K562 (cell line): ENCODE results near the gene LPIN1. TPM values are rescaled to one million over a fixed set of nuclear protein-coding genes. Genes with fewer than 3 reads are reported as not detected.

Experiments used
- ATAC-seq: fragments of 200-7000 bp; cut with Tn5 transposase; 3 replicates; pipeline ENCODE4 v1.9.1; 2020; ENCODE audit warnings: moderate library complexity
- BruUV-seq: library from RNA; stranded (reverse); fragments of 400-500 nt; replicated peaks from 2 replicates; lab custom pipeline; 2021; lab: Mats Ljungman, UMichigan
- CTCF ChIA-PET: fragments of 300-600 bp; formaldehyde crosslinking; extraction: SDS; loops from one replicate; lab custom pipeline; 2021; ENCODE audit warnings: low intra/inter-chr PET ratio; lab: Yijun Ruan, JAX
- POLR2A ChIA-PET: fragments of 300-600, 350-650 bp; sonication (Branson Sonifier 250); formaldehyde crosslinking; extraction: SDS; loops from one replicate; lab custom pipeline; 2021; ENCODE audit warnings: antibody characterized with exemption, inconsistent platforms; lab: Yijun Ruan, JAX
- DNase-seq, 4 experiments: peaks; one replicate each; pipeline versions ENCODE4 v3.0.0 to v3.0.0-alpha.2; 2011 to 2018; ENCODE audit warnings: low spot score in 3 of 4, mixed read lengths in 3 of 4; ENCODE audit errors: extremely low read depth in 1 of 4
- FAIRE-seq: peaks from 2 replicates; lab custom pipeline; 2011; peaks lifted over from hg19 to GRCh38; lab: Jason Lieb, UNC
- H2AFZ ChIP-seq: 2 replicates; pipeline ENCODE4 v1.6.0; 2011; ENCODE audit warnings: low read depth, low read length, control low read depth, inconsistent platforms
- H3K27ac ChIP-seq: fragments of 200-600 bp; 3 replicates; pipeline ENCODE4 v1.8.0; 2011; ENCODE audit warnings: low read depth, mild to moderate bottlenecking, control low read depth, inconsistent platforms, low read length, moderate library complexity, mixed read lengths; ENCODE audit errors: extremely low read depth
- H3K27me3 ChIP-seq, 2 experiments: fragments of 300-600 bp in 1 of 2; 2 replicates in 1 of 2; 3 replicates in 1 of 2; pipeline versions ENCODE4 v1.6.0 to v1.8.0; 2011; ENCODE audit warnings: inconsistent platforms in 2 of 2, low read length in 2 of 2, mild to moderate bottlenecking in 1 of 2, mixed read lengths in 1 of 2, moderate library complexity in 1 of 2; ENCODE audit not compliant: control insufficient read depth in 2 of 2, insufficient read depth in 2 of 2
- H3K36me3 ChIP-seq: fragments of 300-600 bp; 3 replicates; pipeline ENCODE4 v1.8.0; 2011; ENCODE audit warnings: mild to moderate bottlenecking, low read length, inconsistent platforms; ENCODE audit not compliant: control insufficient read depth, insufficient read depth
- H3K4me1 ChIP-seq, 2 experiments: fragments of 200-600 bp in 1 of 2; replicated peaks in 1 of 2; 2 replicates in 1 of 2; 3 replicates in 1 of 2; pipeline versions ENCODE4 v1.5.1 to v1.8.0; 2011; ENCODE audit warnings: inconsistent platforms in 2 of 2, low read length in 2 of 2, mild to moderate bottlenecking in 1 of 2, mixed read lengths in 1 of 2, moderate library complexity in 1 of 2; ENCODE audit not compliant: control insufficient read depth in 2 of 2, insufficient read depth in 2 of 2
- H3K4me2 ChIP-seq: 2 replicates; pipeline ENCODE4 v1.6.1; 2011; ENCODE audit warnings: low read length, control low read depth, inconsistent platforms, mixed read lengths; ENCODE audit not compliant: insufficient read depth
- H3K4me3 ChIP-seq: fragments of 200-600 bp; sonication (generic), shearing (Covaris generic); 2 replicates; pipeline ENCODE4 v1.5.1; 2016; ENCODE audit warnings: control low read depth, inconsistent platforms
- H3K79me2 ChIP-seq: fragments of 200-600 bp; 3 replicates; pipeline ENCODE4 v1.8.0; 2011; ENCODE audit warnings: low read length, inconsistent platforms; ENCODE audit not compliant: control insufficient read depth, insufficient read depth
- H3K9ac ChIP-seq, 2 experiments: 2 replicates each; pipeline versions ENCODE4 v1.6.0 to v1.6.1; 2011; ENCODE audit warnings: low read depth in 2 of 2, low read length in 2 of 2, control low read depth in 1 of 2, inconsistent platforms in 1 of 2, mild to moderate bottlenecking in 1 of 2, mixed read lengths in 1 of 2; ENCODE audit not compliant: insufficient read depth in 1 of 2
- H3K9me1 ChIP-seq: one replicate; pipeline ENCODE4 v1.6.0; 2011; ENCODE audit warnings: inconsistent platforms, mild to moderate bottlenecking, low read length, moderate library complexity; ENCODE audit not compliant: control insufficient read depth, insufficient read depth
- H3K9me3 ChIP-seq: replicated peaks from 2 replicates; pipeline ENCODE4 v1.5.1; 2011; ENCODE audit warnings: low read depth, low read length, inconsistent platforms; ENCODE audit not compliant: control insufficient read depth, insufficient read depth
- H4K20me1 ChIP-seq: replicated peaks from 2 replicates; pipeline ENCODE4 v1.6.1; 2011; ENCODE audit warnings: low read length, inconsistent platforms, mixed read lengths; ENCODE audit not compliant: control insufficient read depth, insufficient read depth
- ARID4B ChIP-seq: sonication (generic); formaldehyde crosslinking; IDR thresholded peaks from 2 replicates; pipeline ENCODE4 v1.8.0; 2022; ENCODE audit warnings: mild to moderate bottlenecking, missing genetic modification reagents
- BCOR ChIP-seq: fragments of 450-650 bp; IDR thresholded peaks from 2 replicates; pipeline ENCODE4 v1.6.1; 2016
- CBX1 ChIP-seq: sonication (generic); IDR thresholded peaks from 2 replicates; pipeline ENCODE4 v1.6.1; 2016; ENCODE audit warnings: antibody characterized with exemption, low read depth, mild to moderate bottlenecking
- MEIS2 ChIP-seq: fragments of 450-650 bp; IDR thresholded peaks from 2 replicates; pipeline ENCODE4 v1.6.1; 2014; ENCODE audit warnings: mild to moderate bottlenecking; ENCODE audit not compliant: partially characterized antibody
- PKNOX1 ChIP-seq: fragments of 450-650 bp; IDR thresholded peaks from 2 replicates; pipeline ENCODE4 v1.6.1; 2016
- RBFOX2 ChIP-seq: fragments of 200-400 bp; formaldehyde crosslinking; IDR thresholded peaks from 2 replicates; pipeline ENCODE4 v1.6.1; 2017; ENCODE audit warnings: low read depth, mild to moderate bottlenecking, low read length, moderate library complexity
- RBM25 ChIP-seq: fragments of 200-400 bp; formaldehyde crosslinking; IDR thresholded peaks from 2 replicates; pipeline ENCODE4 v1.6.1; 2018; ENCODE audit warnings: low read length, low read depth, moderate library complexity; ENCODE audit not compliant: severe bottlenecking
- RCOR1 ChIP-seq, 2 experiments: IDR thresholded peaks; 2 replicates each; pipeline ENCODE4 v1.6.1; 2012; ENCODE audit warnings: low read depth in 2 of 2, low read length in 2 of 2, borderline replicate concordance in 1 of 2, improper control_type of control experiment in 1 of 2
- TARDBP ChIP-seq: fragments of 450-650 bp; IDR thresholded peaks from 2 replicates; pipeline ENCODE4 v1.6.1; 2016
- TFAP4 ChIP-seq: sonication (generic); formaldehyde crosslinking; IDR thresholded peaks from 2 replicates; pipeline ENCODE4 v1.8.0; 2022; ENCODE audit warnings: missing genetic modification reagents, mild to moderate bottlenecking, moderate library complexity, borderline replicate concordance
- ZHX1 ChIP-seq: fragments of 150-350 bp; conservative IDR thresholded peaks from 2 replicates; pipeline ENCODE4 v1.6.1; 2014; ENCODE audit warnings: low read length
- WGBS: fragments of 100-300 bp; shearing (Covaris generic); methylation state at CpG from one replicate; pipeline ENCODE4 v1.1.6; 2016; ENCODE audit warnings: low coverage, mixed read lengths; ENCODE audit not compliant: insufficient coverage; ENCODE audit errors: missing lambda C conversion rate; 5-methylcytosine and 5-hydroxymethylcytosine counted together
- in situ Hi-C: fragments of 300-500 bp; cut with MboI; formaldehyde crosslinking; loops from 4 replicates; pipeline ENCODE4 v1.15.0; 2018; ENCODE audit warnings: inconsistent platforms, mixed read lengths
- intact Hi-C: fragments of 100-400 bp; cut with micrococcal nuclease; formaldehyde crosslinking; loops from 2 replicates; pipeline ENCODE4 v1.14.2; 2022
- polyA plus RNA-seq, 8 experiments: library from polyadenylated mRNA; depleted of rRNA in 4 of 8; stranded (reverse) in 5 of 8; unstranded in 3 of 8; fragments of >200 nt; fragmentation: Nextera tagmentation in 2 of 8; fragmentation: Illumina TruSeq in 1 of 8; extraction: Ambion mirVana in 2 of 8; extraction: Trizol in 1 of 8; gene quantifications; 2 replicates each; pipeline versions ENCODE4 v1.2.1 to v1.2.3, GENCODE V29; 2011 to 2014; ENCODE audit warnings: inconsistent platforms in 1 of 8, missing spikeins in 1 of 8
- total RNA-seq, 7 experiments: library from RNA; depleted of rRNA in 6 of 7; stranded (reverse); fragments of >200 nt in 6 of 7; fragmentation: Illumina TruSeq in 2 of 7; extraction: Trizol in 2 of 7; gene quantifications; 2 replicates each; pipeline versions ENCODE4 v1.2.1 to v1.2.3, GENCODE V29; 2011 to 2021; ENCODE audit warnings: low replicate concordance in 1 of 7

Gene LPIN1
- total and polyA plus RNA-seq, 9 of the 15 experiments (the other 6 are each of a cell fraction or from before 2014, with no cell fraction given), result 9.2 to 84.0 (median 27.8) TPM

GRCh38 chr2:11748018-11748860, 1.8 kb downstream of the LPIN1 start:
- intact Hi-C loops (no loop called here), in situ Hi-C loops (no loop called here)
- ChIA-PET CTCF (no interaction called here), POLR2A (interaction anchor here (0.6 to 1.6 kb wide), 4 partner anchors 10 to 1274 kb away, joined by 3 to 9 read pairs (median 4); no protein-coding TSS in a partner anchor)
- Histone ChIP-seq H3K79me2 (peaks cover 65% of the 10 kb centered on the region), H3K27ac (peak overlapping the region; percentile 86), H3K27me3 (no peaks in the 10 kb centered on the region), H3K9ac (peak overlapping the region; percentile 87 to 91), H3K4me3 (peak overlapping the region; percentile 68), H3K9me1 (no peaks in the 10 kb centered on the region), H3K9me3 (no peaks in the 10 kb centered on the region), H3K4me2 (peak overlapping the region; percentile 97), H4K20me1 (peaks cover 23% of the 10 kb centered on the region), H2AFZ (no peak overlapping the region), H3K4me1 (peaks cover 68 to 71% of the 10 kb centered on the region in 2 experiments), H3K36me3 (peaks cover 7% of the 10 kb centered on the region; the same call in 2 of the 3 replicates)
- ATAC-seq, result no peak
- no peak for FAIRE-seq
- 25% methylated on average over 17 of the region's 19 CpGs for WGBS
- no TSS peak for BruUV-seq
- DNase-seq, result peak in 2 of 4 experiments; percentile 31 to 54
- TF ChIP-seq RCOR1 (IDR thresholded peaks at IDR 0.05; ENCODE audit: borderline replicate concordance in 1 of 2, low read depth in 2 of 2, low read length in 2 of 2) (peak in 1 of 2 experiments; percentile 27; a peak in 1 of 4 replicates), RBFOX2 (peak; percentile 35; the same call in 1 of the 2 replicates), ZHX1 (no peak), BCOR (peak; percentile 84), RBM25 (peak; percentile 82), TARDBP (no peak), MEIS2 (peak; percentile 38), ARID4B (CRISPR knock-in tag) (0 out of 2 replicates have a peak, but pooled peaks have one; percentile 43), TFAP4 (peak; percentile 43; the same call in 1 of the 2 replicates), PKNOX1 (peak; percentile 48; the same call in 1 of the 2 replicates), CBX1 (0 out of 2 replicates have a peak, but pooled peaks have one; percentile 35)
